ENCODE data around the gene SOWAHC. TPM values are rescaled to one million over a fixed set of nuclear protein-coding genes. Genes with fewer than 3 reads are reported as not detected.
A peak's percentile ranks its signal among the peaks of the same experiment; 100 is the strongest.

Gene SOWAHC
- total RNA-seq, 1 experiment from 2014 or later: 13.1 TPM

DNA sequence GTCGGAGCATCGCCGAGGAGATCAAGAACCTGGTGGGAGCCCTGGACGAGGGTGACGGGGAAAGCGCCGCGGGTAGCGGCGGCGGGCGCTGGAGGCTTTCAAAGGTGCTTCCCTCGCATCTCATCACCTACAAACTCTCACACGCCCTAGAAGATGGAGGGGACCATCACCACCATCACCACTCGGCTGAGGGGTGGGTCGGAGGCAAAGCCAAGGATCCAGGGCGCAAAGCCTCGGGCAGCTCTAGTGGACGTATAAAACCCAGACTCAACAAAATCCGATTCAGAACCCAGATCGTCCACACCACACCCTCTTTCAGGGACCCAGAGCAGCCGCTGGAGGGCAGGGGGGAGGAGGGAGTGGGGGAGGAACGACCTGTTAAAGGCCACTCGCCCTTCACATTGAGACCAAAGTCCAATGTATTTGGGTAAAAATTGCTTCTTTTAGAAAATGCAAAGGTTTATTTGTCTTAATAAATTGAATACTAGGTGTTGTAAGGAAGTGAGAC is 1.5 kb downstream of the SOWAHC start:
- Histone ChIP-seq H3K4me3 (ENCODE audit: low read depth, low read length, poor library complexity, severe bottlenecking) (peak overlapping the region; percentile 65), H3K9me3 (ENCODE audit: low read depth, low read length, poor library complexity, severe bottlenecking) (no peaks in the 10 kb centered on the region), H3K27ac (ENCODE audit: low read depth, low read length, poor library complexity, severe bottlenecking) (no peak overlapping the region), H3K27me3 (replicated peaks; ENCODE audit: insufficient read depth, low read depth, low read length, poor library complexity) (no peaks in the 10 kb centered on the region), H3K36me3 (ENCODE audit: insufficient read depth, low read length, poor library complexity, severe bottlenecking) (no peaks in the 10 kb centered on the region), H3K4me1 (ENCODE audit: insufficient read depth, low read length, poor library complexity, severe bottlenecking) (peaks cover 17% of the 10 kb centered on the region)
- no TSS peak for BruUV-seq (replicated peaks)
- no peak for TF ChIP-seq EZH2 (IDR thresholded peaks at IDR 0.05; ENCODE audit: borderline replicate concordance, low read depth, low read length, poor library complexity, severe bottlenecking)
- TF ChIP-seq, protein P1, sequence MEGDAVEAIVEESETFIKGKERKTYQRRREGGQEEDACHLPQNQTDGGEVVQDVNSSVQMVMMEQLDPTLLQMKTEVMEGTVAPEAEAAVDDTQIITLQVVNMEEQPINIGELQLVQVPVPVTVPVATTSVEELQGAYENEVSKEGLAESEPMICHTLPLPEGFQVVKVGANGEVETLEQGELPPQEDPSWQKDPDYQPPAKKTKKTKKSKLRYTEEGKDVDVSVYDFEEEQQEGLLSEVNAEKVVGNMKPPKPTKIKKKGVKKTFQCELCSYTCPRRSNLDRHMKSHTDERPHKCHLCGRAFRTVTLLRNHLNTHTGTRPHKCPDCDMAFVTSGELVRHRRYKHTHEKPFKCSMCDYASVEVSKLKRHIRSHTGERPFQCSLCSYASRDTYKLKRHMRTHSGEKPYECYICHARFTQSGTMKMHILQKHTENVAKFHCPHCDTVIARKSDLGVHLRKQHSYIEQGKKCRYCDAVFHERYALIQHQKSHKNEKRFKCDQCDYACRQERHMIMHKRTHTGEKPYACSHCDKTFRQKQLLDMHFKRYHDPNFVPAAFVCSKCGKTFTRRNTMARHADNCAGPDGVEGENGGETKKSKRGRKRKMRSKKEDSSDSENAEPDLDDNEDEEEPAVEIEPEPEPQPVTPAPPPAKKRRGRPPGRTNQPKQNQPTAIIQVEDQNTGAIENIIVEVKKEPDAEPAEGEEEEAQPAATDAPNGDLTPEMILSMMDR (conservative IDR thresholded peaks at IDR 0.05; ENCODE audit: low read depth, low read length): no peak
- DNase-seq (ENCODE audit: low spot score): no peak
- ChIA-PET POLR2A (ENCODE audit: low non-redundant PET) (no interaction called here), CTCF (no interaction called here)
- intact Hi-C loops (cut with micrococcal nuclease; ENCODE audit: unreplicated experiment): no loop called here

DNA sequence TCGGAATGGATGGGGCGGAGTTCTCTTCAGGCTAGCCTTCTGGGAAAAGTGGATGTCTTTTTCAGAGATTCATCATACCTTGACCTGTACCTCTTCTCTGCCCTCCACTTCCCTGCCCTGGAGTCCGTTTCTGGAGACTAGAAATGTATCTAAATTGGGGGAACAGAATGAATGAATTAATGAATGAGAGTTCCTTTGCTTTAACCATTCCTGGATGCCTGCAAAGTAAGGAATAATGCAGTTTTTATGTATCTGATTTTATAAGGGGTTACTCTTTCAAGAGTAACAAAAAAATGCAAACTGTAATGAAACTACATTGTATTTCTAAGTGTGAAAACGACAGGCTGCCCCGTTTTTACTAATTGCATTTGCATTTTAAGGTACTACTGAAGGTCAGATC is 2.0 kb downstream of the SOWAHC start:
- intact Hi-C loops (cut with micrococcal nuclease; ENCODE audit: unreplicated experiment): no loop called here
- no peak for TF ChIP-seq EZH2 (IDR thresholded peaks at IDR 0.05; ENCODE audit: borderline replicate concordance, low read depth, low read length, poor library complexity, severe bottlenecking)
- TF ChIP-seq, protein P1 (conservative IDR thresholded peaks at IDR 0.05; ENCODE audit: low read depth, low read length): no peak
- ChIA-PET POLR2A (ENCODE audit: low non-redundant PET) (no interaction called here), CTCF (no interaction called here)
- BruUV-seq (replicated peaks): no TSS peak
- peak overlapping the region; percentile 65 for H3K4me3 ChIP-seq (ENCODE audit: low read depth, low read length, poor library complexity, severe bottlenecking)
- H3K27ac ChIP-seq (ENCODE audit: low read depth, low read length, poor library complexity, severe bottlenecking): no peak overlapping the region
- peaks cover 14% of the 10 kb centered on the region for H3K4me1 ChIP-seq (ENCODE audit: insufficient read depth, low read length, poor library complexity, severe bottlenecking)
- no peaks in the 10 kb centered on the region for H3K27me3 ChIP-seq (replicated peaks; ENCODE audit: insufficient read depth, low read depth, low read length, poor library complexity)
- H3K36me3 ChIP-seq (ENCODE audit: insufficient read depth, low read length, poor library complexity, severe bottlenecking): no peaks in the 10 kb centered on the region
- no peak for DNase-seq (ENCODE audit: low spot score)
- H3K9me3 ChIP-seq (ENCODE audit: low read depth, low read length, poor library complexity, severe bottlenecking): no peaks in the 10 kb centered on the region

DNA sequence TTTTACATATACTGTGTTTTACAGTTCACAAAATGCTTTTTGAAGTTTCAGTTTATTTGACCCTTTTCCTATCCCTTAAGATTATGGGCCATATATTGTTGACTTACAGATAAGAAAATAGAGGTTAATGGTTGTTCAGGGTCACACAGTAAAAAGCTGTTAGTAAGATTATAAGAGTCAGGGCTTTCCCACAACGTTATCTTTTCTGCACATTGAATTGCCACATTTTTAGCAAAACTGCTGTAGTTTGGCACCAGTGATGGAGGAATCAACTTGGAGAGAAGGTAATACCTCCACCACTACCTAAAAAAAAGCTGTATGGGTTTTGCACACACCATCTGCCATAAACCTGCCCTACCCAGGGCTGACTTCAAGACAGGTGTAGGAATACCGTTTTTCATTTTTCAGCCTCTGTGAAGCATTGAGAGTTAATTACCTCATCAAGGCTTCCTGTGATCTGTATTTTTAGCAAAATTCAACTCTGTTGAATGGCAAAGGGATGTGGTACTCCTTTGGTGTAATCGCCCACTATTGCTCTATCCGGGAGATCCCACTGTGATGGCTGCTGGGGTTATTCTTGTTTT is 5.0 kb downstream of the SOWAHC start:
- H3K36me3 ChIP-seq (ENCODE audit: insufficient read depth, low read length, poor library complexity, severe bottlenecking): no peaks in the 10 kb centered on the region
- no peaks in the 10 kb centered on the region for H3K27me3 ChIP-seq (replicated peaks; ENCODE audit: insufficient read depth, low read depth, low read length, poor library complexity)
- peaks cover 8% of the 10 kb centered on the region for H3K4me1 ChIP-seq (ENCODE audit: insufficient read depth, low read length, poor library complexity, severe bottlenecking)
- BruUV-seq (replicated peaks): no TSS peak
- no peak for DNase-seq (ENCODE audit: low spot score)
- H3K9me3 ChIP-seq (ENCODE audit: low read depth, low read length, poor library complexity, severe bottlenecking): no peaks in the 10 kb centered on the region
- TF ChIP-seq, protein P1 (conservative IDR thresholded peaks at IDR 0.05; ENCODE audit: low read depth, low read length): no peak
- no peak for TF ChIP-seq EZH2 (IDR thresholded peaks at IDR 0.05; ENCODE audit: borderline replicate concordance, low read depth, low read length, poor library complexity, severe bottlenecking)
- CTCF ChIA-PET: no interaction called here
- intact Hi-C loops (cut with micrococcal nuclease; ENCODE audit: unreplicated experiment): no loop called here
- H3K4me3 ChIP-seq (ENCODE audit: low read depth, low read length, poor library complexity, severe bottlenecking): no peak overlapping the region
- POLR2A ChIA-PET (ENCODE audit: low non-redundant PET): no interaction called here
- H3K27ac ChIP-seq (ENCODE audit: low read depth, low read length, poor library complexity, severe bottlenecking): no peak overlapping the region

Data from A673 (cell line).